Activated T-cell treated with anti-CD3 and anti-CD28 coated beads for 48 hours (primary cell): ENCODE measurements around the gene MATN3.

Experiments used
- DNase-seq: peaks from one replicate; pipeline ENCODE4 v3.0.0-alpha.2; 2020; ENCODE audit warnings: low read depth

The MATN3 gene

GRCh38 chr2:20005067-20005627 lies 7.3 kb downstream of the MATN3 start:
- no peak for DNase-seq

- DNase-seq: no peak
Observed at GRCh38 chr2:20001361-20001863, 11.1 kb downstream of the MATN3 start.

GRCh38 chr2:19993731-19994130 lies 18.7 kb downstream of the MATN3 start:
- no peak for DNase-seq

GRCh38 chr2:19991895-19992294 lies 20.6 kb downstream of the MATN3 start:
- DNase-seq: no peak

GRCh38 chr2:19990416-19990728 lies 22.1 kb downstream of the MATN3 start:
- DNase-seq: no peak

- peak; percentile 93 for DNase-seq
Observed at GRCh38 chr2:19989667-19990415, 22.6 kb downstream of the MATN3 start, which contains the start of gene WDR35. Gene WDR35, minus strand, starts transcription at chr2:19990105. Its CDS starts 90 bp downstream, at chr2:19990015.

- no peak for DNase-seq
Observed at GRCh38 chr2:19989342-19989666, 23.2 kb downstream of the MATN3 start.

- no peak for DNase-seq
Observed at GRCh38 chr2:19988600-19988999, 23.9 kb downstream of the MATN3 start.

- no peak for DNase-seq
Observed at GRCh38 chr2:19987936-19988335, 24.5 kb downstream of the MATN3 start.

GRCh38 chr2:19982268-19982667 lies 30.2 kb downstream of the MATN3 start:
- DNase-seq: no peak

GRCh38 chr2:19979932-19980331 lies 32.5 kb downstream of the MATN3 start:
- no peak for DNase-seq

GRCh38 chr2:19973466-19973865 lies 39.0 kb downstream of the MATN3 start:
- DNase-seq: no peak

GRCh38 chr2:19971691-19972090 lies 40.8 kb downstream of the MATN3 start:
- no peak for DNase-seq

- DNase-seq: no peak
Observed at GRCh38 chr2:19963386-19963785, 49.1 kb downstream of the MATN3 start.

- peak; percentile 7 for DNase-seq
Observed at GRCh38 chr2:19955544-19956422, 56.7 kb downstream of the MATN3 start.

- DNase-seq: no peak
Observed at GRCh38 chr2:19949071-19949470, 63.4 kb downstream of the MATN3 start.

- DNase-seq: no peak
Observed at GRCh38 chr2:19947184-19947940, 65.1 kb downstream of the MATN3 start.

GRCh38 chr2:19944205-19944845 lies 68.1 kb downstream of the MATN3 start:
- no peak for DNase-seq

GRCh38 chr2:19943189-19943588 lies 69.3 kb downstream of the MATN3 start:
- DNase-seq: no peak

GRCh38 chr2:19942199-19942598 lies 70.3 kb downstream of the MATN3 start:
- DNase-seq: no peak
